GM18873 (cell line): ENCODE measurements around the gene FBXL19.

ENCODE experiments used
- ATAC-seq: cut with Tn5 transposase; IDR thresholded peaks from one replicate; pipeline ENCODE4 v1.9.1; 2021; ENCODE audit warnings: mild to moderate bottlenecking, moderate library complexity, moderate number of reproducible peaks; ENCODE audit not compliant: unreplicated experiment, low FRiP score

FBXL19 gene

GRCh38 chr16:30942426-30942806 lies 19.0 kb downstream of the FBXL19 start:
- no peak for ATAC-seq

GRCh38 chr16:30944352-30944751 lies 21.0 kb downstream of the FBXL19 start:
- no peak for ATAC-seq

- ATAC-seq, result no peak
These were observed 23.5 kb downstream of the FBXL19 start for GRCh38 chr16:30946671-30947540.

- ATAC-seq, result no peak
These were observed 24.1 kb downstream of the FBXL19 start for GRCh38 chr16:30947541-30947858.

- no peak for ATAC-seq
These were observed 24.7 kb downstream of the FBXL19 start for GRCh38 chr16:30947859-30948666.

- peak; percentile 41 for ATAC-seq
These were observed 25.6 kb downstream of the FBXL19 start, which contains the start of gene ORAI3 for GRCh38 chr16:30948667-30949649. Gene ORAI3 (plus strand): TSS chr16:30949068. CDS start chr16:30949290, 222 bp downstream.

GRCh38 chr16:30949650-30950515 lies 26.5 kb downstream of the FBXL19 start:
- peak; percentile 35 for ATAC-seq

- no peak for ATAC-seq
These were observed 27.2 kb downstream of the FBXL19 start for GRCh38 chr16:30950516-30951065.

- ATAC-seq, result no peak
These were observed 27.8 kb downstream of the FBXL19 start for GRCh38 chr16:30951193-30951592.

GRCh38 chr16:30951750-30952149 lies 28.4 kb downstream of the FBXL19 start:
- ATAC-seq, result no peak

- ATAC-seq, result no peak
These were observed 29.7 kb downstream of the FBXL19 start for GRCh38 chr16:30953111-30953510.

- ATAC-seq, result peak; percentile 36
These were observed 30.2 kb downstream of the FBXL19 start for GRCh38 chr16:30953511-30954124.

GRCh38 chr16:30954993-30955392 lies 31.6 kb downstream of the FBXL19 start:
- ATAC-seq, result no peak

- no peak for ATAC-seq
These were observed 33.5 kb downstream of the FBXL19 start for GRCh38 chr16:30956601-30957455.

- ATAC-seq, result peak; percentile 36
These were observed 34.2 kb downstream of the FBXL19 start, which contains the start of gene SETD1A for GRCh38 chr16:30957456-30958174. Gene SETD1A (plus strand): TSS chr16:30957754. CDS start chr16:30958732, 978 bp downstream.

- no peak for ATAC-seq
These were observed 35.1 kb downstream of the FBXL19 start for GRCh38 chr16:30958175-30959079.
